GM21447 (cell line): ENCODE results near the gene CABLES1.
"Not testable (repeated sequence)": the region's sequence is repeated elsewhere in the genome, so short reads cannot be mapped to it uniquely, and the experiment has no call there.

Source experiments
- ATAC-seq: cut with Tn5 transposase; IDR thresholded peaks from one replicate; pipeline ENCODE4 v1.9.1; 2021; ENCODE audit not compliant: unreplicated experiment

The CABLES1 gene

DNA sequence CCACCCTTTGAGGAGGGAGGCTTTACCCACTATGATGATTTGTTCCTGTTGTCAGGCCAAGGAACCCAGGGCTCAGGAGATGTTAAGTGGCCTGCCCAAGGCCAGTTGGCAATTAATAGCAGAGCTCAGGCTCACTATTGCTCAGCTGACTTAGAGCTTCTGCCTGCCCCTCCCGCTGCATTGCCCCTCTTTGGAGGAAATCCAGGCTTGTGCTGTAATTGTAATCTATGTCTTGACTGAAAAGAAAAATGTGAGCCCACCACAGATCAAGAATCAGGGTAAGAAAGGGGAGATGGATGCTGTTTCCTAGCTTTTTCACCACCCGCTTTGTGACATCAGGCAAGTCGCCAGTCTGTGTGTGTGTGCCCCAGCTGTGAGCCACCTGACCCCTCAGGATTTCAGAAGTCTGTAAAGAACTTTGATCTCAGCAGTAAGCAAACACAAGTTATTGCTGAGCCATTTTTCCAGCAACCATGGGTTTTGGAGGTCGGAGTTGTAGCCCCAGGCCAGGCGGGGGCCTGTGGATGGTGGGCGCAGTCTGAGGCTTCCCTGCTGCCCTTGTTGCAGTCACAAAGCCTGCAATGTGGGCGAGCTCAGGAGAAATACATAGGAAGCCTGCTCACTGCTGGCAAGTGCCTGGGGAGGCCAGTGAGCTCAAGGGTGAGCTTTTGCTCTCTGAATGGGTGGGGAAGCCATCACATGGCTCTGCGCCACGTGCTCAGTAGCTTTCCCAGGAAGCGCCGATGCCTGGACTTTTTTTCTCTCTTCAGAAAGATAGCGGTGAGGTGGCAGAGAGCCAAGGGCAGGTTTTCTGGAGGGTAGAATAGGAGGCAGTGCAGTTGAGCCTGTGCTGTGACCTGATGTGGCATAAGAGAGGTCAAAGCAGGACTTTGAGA lies 6.1 kb downstream of the CABLES1 start:
- ATAC-seq = no peak

DNA sequence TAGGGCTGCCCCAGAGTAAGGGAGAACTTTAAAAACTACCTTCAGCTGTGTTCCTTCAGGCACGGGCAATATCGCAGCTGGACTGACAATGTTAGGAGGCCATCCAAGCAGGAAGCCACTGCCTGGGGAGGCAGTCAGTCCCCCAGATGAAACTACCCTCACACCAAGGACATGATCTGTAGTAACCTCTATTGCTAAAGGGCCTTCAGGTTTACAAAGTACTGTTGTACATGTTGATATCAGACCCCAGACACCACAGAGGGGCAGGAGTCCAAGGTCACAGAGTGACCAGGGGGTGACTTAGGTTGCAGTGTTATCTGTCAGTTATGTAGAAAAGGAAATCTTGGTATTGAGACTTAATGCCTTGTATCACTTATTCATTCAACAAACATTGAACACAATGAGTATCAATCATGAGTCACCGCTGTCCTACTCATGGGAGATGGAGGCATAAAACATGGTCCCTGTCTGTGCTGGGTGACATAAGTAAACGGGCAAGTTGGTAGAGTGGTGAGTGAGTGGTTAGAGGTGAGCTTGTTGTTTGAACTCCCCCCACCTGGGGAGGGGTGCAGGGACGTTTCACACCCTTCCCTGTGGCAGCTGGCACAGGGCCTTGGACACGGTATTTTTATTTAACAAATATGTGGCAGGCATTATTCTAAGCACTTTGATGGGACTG lies 7.1 kb downstream of the CABLES1 start:
- ATAC-seq = no peak

DNA sequence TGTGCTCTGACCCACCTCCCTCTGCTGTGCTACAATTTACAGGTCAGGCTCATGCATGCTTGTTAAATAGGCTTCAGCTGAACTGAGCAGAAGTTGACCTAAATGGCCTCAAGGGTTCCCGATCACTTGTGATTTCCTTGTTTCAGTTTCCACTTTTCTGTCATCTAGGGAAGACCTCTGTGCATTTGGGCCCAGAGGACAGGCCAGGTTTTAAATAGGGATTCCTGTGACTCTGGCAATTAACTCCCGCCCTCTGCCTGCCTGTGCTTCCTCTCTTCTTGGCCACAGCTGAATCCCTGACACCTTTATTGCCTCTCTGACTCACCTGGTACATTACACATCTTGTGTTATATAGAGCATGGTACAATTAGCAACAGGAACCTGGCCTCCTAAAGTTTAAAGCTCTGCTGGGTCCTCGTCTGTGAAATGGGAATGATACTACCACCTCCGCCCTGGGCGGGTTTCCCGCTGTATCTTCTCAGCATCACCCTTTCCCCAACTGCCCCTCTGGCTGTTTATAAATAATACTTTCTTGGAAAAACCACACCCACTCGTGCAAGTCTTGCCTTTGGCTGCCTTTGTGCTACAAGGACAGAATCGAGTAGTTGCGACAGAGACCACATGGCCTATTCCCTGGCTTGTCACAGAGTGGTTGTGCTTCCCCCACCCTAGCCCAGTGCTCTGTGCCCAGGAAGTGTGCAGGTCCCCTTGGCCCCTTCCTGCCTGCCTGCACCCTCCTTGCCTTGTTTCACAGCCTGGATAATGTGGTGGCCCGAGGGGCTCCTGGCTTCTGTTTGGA lies 7.9 kb downstream of the CABLES1 start:
- no peak for ATAC-seq

DNA sequence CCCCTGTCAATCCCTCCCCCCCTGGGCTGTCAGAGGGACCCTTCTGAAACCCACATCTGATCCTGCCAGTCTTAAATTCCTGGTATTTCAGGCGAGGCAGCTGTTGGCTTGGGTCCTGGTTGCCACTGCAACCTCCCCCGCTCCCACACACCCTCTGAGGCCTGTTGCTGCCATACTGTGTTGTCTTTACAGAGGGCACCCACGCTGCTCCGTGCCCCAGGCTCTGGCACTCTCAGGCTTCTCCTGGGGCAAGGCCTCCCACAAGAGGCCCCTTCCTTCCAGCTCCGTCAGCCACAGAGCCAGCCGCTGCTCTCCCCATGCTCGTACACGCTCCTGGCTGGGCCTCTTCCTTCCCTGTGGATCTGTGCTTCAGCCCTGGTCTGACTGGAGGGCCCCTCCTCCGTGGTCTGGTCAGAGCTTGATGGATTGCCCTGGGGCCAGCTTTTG lies 8.6 kb downstream of the CABLES1 start:
- no peak for ATAC-seq

DNA sequence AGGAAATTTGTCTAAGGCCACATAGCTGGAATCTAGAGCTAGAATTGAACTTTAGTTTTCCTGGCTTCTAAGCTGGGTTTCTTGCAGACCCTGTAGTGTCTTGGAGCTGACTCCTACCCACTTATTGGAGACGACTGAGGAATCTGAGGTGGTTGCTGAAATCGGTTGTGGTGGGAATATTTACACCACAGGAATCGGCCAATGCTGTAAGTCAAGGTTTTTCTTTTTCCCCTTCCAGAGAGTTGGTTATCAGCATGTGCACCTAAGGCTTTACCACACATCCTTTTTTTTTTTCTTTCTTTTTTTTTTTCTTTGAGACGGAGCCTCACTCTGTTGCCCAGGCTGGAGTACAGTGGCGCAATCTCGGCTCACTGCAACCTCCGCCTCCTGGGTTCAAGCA lies 9.4 kb downstream of the CABLES1 start:
- ATAC-seq = no peak

DNA sequence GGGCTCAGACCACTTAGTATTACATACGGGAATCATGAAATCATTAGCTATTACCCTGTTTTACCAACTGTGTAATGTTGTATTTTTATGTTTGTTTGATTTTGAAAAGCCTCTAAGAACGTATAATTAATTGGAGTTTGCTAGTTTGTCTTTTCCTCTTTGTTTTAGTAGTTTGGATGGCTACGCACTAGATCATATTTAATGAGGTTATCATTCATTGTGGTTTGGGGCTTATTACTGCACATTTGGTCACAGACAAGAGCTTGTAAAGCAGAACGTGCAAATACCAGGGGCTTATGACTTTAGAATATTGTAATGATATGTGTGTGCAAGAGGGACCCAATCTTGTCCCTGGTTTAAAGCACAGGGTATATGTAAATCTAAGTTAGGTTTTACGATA lies 10.3 kb downstream of the CABLES1 start:
- ATAC-seq = no peak

DNA sequence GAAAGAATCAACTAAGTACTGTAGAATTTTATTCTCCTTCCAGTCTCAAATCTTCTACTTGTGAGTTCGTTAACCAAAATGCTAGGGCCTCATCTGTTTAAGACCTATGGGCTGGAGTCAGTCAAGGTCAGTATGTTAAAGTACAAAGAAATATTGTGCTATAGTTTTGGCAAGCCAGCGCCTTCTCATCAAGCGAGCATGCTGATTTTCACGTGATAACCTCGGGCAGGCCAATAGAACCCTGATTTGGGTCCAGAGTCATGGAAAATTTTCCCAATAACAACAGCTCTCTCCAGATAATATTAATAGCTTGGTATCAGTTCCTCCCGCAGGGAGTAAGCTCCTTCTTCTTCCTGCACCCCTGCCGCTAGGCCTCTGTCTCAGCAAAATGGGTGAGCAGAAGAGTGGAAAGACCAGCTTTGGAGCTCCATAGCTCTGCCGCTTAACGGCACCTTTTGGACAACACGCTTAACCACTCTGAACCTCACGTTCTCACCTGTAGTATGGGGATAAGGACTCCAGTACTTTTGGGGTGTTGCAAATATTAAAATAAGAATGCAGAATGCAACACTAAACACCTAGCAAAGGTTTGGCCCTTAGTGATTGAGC lies 11.7 kb downstream of the CABLES1 start:
- ATAC-seq = no peak

DNA sequence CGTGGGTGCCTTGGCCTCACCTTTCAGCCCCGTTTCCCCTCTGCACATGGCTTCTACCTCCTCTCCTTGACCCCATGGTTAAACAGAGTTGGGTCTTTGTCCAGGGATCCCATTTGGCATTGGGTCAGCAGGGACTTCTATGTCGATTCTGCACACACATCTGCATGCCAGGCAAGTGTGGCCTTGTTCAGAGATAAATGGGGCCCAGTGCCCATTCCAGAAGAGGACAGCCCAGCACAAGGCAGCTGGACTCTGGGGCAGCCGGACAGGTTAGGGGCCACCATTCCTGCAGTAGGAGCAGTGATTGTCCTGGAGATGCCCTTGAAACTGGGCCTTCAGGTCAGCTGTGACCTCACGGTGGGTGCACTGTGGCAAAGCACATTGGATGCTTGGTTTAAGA lies 13.1 kb downstream of the CABLES1 start:
- ATAC-seq = no peak

DNA sequence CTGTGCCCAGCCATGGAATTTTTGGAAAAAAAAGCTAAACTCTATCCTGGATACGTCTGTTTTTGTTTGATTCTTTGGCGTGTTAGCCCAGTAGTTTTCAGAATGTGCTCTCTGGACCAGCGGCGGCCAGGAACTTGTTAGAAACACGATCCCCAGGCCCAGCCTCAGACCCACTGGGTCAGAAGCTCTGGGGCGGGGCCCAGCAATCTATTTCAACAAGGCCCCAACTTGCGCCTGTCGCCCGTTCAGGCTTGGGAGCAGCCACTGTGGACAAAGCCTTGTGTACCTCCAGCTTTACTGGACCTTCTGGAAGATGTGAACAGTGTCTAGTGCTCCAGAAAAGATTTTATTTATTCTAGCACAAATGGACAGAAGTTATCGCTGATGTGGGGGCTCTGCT lies 14.3 kb downstream of the CABLES1 start:
- no peak for ATAC-seq

DNA sequence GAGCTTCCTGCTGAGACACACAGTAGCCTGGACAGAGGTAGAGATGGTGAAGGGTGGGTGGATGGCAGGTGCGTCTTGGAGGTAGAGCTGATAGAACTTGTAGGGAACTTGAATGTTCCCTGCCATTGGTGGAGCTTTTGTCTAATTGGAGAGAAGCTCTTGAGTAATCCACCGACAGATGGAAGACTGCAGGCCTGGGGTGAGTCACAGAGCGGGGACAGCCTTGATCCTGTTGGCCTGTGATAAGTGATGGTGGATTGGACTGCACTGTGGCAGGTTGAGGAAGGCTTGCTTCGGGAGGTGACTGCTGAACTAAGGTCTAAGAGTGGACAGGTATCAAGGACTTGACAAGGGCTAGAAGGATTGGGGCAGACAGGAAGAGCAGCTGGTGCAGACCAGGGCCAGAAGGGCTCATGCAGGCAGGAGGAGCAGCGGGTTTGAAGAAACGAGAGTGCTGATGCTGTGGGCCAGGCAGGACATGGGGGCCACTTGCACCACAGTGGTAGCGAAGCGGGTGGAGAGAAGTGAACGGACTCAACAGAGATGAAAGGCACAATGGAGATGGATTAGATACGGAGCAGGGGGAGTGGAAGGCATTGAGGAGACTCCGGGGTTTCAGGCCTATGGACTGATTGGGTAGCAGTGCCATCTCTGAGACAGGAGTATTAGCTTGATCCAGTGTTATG lies 16.3 kb downstream of the CABLES1 start:
- ATAC-seq = no peak

DNA sequence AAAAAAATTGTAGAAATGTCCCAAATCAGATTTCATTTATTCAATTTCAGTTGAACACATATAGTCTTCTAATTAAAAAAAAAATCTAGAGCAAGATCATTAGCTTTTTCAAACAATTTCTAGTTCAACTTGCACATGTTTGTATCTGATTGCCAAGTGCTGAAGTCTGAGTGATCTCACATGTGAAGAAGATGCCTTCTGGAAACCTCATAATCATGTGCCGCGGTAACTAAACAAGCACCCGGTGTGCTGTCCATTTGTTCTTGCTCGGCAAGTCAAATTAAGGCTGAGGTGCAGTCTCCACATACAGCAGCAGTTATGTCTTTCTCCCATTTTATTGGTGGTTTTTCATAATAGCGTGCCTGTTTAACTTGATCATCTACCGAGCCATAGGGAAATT lies 18.7 kb downstream of the CABLES1 start:
- no peak for ATAC-seq

DNA sequence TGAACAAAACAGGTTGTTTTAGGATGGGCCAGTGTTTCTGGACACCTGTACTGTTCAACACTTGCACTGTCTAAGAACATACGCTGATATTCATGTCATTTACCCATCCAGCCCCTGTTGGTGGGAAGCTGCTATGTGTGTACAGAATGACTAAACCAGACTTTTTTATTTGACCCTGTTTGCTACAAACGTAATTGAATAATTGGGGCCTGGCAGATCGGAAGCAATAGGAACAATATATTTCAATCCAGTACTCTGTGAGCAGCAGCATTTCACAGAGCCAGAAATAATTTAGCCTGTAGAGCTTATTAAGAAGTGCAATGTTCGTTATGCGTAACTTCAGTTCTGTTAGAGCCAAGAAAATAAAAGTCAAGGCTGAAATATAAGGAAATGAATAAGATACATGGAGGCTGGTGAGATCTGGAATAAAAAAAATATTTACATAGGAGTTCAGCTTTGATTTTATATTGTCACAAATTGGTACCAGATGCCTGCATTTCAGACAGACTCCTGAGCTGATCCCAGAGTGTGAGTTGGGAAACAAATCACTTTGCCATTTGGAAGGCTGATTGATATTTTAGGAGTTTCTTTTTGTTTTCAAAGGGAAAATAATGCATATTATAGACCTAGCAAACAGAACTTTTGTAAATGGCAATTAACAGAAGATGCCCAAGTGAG lies 19.7 kb downstream of the CABLES1 start:
- ATAC-seq = no peak

DNA sequence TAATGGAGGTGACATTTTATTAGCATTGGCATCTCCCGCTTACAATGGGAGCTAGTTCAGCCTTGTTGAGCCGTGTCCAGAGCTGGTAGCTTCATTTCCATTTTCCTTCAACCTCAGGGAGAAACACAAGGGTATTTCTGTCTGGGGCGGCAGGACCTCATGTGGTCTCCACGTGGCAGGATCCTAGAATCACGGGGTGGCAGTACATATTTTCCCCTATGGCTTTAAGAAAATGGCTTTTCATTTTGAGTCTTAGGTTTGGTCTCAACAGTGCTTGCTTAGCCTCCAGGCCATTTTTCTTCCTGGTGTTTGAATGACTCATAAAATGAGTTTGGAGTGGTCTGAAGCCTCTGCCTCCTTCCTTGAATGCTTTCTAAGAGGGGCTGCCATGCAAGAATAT lies 20.3 kb downstream of the CABLES1 start:
- ATAC-seq = no peak

DNA sequence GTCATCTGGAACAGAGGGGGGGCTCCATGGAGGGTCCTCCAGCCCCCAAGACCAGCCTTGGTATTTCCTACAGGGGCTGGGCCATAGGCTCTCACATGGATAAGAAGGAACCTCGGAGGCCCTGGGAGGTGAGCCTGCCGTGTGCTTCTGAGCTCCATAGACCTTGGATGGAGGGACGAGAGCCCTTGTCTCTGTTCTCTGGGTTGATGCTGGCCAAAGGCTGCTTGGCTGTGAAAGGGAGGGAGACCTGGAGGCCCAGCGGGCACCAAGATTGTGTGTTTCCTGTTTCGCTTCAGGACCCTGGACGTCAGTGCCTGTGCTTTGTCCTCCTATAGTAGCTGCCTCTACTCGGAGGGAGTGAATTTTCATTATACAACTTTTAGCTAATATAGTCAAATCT lies 20.8 kb downstream of the CABLES1 start:
- no peak for ATAC-seq

DNA sequence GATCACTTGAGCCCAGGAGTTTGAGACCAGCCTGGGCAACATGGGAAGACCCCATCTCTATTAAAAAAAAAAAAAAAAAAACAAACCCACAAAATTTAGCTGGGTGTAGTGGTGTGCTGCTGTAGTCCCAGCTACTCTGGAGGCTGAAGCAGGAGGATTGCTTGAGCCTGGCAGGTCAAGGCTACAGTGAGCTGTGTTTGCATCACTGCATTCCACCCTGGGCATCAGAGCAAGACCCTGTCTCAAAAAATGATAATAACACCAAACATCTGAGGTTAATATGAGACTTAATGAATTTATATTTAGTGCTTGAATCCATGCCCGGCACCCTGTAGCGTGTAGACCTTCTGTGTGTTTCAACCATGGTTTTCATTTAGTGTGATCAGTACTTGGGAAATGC lies 22.8 kb downstream of the CABLES1 start:
- no peak for ATAC-seq

DNA sequence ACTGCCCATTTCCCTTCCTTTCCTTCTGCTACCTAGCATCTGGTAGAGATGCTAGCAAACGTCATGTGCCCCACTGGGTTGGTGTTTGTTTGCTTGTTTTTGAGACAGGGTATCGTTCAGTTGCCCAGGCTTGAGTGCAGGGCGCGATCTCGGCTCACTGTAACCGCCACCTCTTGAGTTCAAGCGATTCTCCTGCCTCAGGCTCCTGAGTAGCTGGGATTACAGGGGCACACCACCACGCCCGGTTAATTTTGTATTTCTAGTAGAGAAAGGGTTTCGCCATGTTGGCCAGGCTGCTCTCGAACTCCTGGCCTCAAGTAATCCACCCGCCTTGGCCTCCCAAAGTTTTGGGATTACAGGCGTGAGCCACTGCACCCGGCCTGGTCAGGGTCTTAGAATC lies 23.6 kb downstream of the CABLES1 start:
- ATAC-seq = not testable (repeated sequence)

DNA sequence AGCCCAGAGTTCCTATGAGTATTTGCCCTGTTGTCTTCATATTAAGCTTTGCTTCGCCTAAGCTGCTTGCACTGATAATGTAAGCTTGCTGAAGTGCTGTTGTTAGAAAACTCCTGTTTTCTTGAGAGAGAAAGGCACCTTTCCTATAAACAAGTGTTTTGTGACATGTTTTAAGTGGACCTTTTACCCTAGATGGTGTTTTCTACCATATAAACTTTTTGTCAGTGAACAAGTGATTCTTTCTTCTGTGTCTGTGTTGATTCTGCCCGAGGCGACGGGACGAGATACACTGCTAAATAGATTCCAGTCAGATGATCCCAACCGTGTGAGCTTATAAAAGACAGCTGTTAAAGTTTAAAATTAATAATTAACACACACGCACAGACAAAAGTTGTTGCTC lies 24.1 kb downstream of the CABLES1 start:
- ATAC-seq = no peak

DNA sequence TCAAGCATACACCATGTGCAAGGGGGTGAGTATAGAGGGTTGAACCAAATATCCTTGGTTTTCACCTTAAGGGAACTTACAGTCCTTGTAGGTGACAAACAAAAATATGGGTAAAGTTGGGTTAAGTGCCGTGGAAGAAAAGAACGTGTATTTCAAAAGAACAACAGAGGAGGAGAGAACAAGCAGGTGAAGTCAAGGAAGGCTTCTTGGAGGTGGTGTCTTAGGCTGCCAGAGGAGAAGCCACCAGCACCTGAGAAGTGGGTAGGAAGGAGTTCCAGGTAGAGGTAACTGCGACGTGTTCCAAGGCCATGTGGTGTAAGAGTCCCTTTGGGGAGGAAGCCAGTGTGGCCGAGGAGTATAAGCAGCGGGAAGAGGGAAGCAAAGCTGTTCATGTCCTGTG lies 27.2 kb downstream of the CABLES1 start:
- ATAC-seq = no peak

DNA sequence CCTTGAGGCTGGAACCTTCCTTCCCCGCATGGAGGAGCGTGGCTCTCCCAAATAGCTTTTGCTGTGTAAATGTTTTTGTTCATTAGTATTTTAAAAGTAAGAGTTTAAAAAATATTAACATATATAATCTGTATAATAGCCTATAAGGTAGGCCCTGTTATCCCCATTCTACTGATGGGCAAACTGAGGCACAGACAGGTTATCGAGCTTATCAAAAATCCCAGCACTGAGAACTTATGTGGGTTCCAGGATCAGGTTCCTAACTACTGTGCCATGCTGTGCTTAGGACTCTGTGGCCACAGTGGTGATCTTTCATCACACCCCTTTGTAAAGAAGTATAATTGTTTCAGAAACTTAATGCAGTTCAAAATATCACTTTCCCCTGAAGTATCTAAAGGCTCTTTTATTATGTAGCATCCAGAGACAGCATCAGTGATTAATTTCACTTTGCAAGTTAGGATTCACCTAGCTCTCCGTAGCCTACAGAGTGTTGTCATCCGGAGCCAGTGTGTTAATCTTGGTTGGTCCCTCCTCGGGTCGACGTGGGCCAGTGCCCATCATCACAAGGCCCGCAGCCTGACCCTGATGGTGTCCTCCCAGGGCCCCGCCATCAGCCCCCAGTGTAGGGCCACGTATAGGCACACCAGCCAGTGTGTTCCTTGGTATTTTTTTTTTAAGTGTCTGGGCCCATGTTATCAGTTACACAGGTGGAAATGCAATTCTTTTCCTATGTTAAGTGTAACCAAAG lies 28.7 kb downstream of the CABLES1 start:
- ATAC-seq = no peak
